HG02943 (cell line): ENCODE results near the gene NCMAP.
"Not testable (repeated sequence)": the region's sequence is repeated elsewhere in the genome, so short reads cannot be mapped to it uniquely, and the experiment has no call there.

Experiments
- ATAC-seq: cut with Tn5 transposase; IDR thresholded peaks from one replicate; pipeline ENCODE4 v1.9.1; 2021; ENCODE audit warnings: mild to moderate bottlenecking, low read depth, moderate library complexity; ENCODE audit not compliant: unreplicated experiment

Gene NCMAP

DNA sequence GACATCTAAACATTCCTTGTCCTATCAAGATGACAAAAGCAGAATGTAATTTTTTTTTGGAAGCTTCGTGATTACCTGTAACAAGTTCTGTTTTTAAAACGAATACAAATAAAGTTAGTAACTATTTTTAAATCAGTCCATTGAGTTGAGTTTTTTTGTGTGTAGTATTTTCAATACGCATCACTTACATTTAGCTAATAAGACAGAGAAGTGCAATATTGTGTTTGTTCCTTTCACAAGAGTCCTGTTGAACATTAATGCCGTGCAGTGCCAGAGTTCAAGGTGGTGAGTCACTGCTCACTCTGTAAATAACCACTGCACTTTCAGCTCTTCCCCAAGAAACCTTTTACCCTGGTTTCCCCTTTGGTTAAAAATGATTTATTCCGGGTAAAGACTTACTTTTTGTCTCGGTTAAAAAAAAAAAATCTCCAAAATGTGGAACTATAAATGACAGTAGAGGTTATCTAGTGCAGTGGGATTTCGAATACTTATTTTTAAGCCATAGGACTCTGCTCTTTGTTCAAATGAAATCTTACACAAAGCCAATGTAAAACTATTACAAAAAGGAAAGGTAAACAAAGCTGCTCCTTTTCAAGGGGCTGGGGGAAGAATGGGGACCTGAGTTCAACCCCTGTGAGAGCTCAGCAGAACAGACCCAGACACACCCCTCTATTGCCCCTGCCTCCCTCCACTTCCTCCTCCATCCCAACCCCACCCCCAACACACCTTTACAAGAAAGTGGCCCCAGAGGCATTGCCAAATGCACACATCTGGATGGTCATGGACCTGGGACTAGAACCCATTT, 14.8 kb upstream of the NCMAP start:
- no peak for ATAC-seq

- ATAC-seq: no peak
Measured at GRCh38 chr1:24541711-24542346, 14.1 kb upstream of the NCMAP start.

DNA sequence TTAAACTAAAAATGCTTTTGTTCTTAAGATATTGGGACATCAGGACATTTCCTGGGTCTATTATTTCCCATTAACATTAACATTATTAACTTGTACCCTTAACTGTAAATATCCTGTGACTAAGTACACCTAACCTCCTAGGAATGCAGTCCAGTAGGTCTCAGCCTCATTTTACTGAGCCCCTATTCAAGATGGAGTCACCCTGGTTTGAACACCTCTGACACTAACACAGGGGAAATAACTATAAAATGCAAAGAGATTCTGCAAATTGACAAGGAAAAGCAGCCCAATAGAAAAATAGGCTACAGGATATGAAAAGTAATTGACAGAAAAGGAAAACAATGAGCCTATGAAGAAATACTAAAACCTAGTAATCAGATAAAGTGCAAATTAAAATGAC, 11.6 kb upstream of the NCMAP start:
- no peak for ATAC-seq

DNA sequence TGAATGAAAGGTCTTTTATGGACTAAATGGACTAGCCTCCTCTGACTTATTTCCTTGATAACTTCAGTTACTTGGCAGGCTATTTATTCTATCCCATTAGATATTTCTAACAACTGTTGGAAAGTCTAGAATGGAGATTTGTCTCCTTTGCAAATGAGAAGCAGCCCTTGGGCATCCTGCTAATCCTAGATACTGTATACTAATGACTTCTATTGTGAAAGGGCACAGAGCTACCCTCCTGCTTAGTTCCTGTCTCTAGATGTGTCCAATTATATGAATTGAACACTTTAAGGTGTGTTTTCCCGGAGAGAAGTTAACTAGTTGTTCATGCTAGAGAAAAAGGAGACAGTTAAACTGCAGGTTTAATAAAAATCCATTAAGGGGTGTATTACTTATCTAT, 10.2 kb upstream of the NCMAP start:
- no peak for ATAC-seq

DNA sequence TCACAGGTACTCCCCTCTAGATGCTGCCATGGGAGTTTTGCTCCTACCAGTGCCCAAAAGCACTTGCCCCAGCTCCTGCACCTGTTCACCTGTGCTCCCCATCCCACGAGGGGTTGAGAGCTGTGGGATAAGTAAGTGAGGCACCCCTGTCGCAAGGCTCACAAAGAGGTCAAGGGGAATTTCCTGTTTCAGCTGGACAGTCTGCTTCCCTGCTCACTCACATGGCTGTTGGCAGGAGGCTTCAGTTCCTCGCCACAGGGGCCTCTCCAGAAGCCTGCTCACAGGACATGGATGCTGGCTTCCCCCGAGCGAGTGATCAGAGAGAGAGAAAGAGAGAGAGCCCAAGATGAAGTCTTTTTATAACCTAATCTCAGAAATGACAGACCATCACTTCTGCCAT, 8.7 kb upstream of the NCMAP start:
- ATAC-seq: no peak

DNA sequence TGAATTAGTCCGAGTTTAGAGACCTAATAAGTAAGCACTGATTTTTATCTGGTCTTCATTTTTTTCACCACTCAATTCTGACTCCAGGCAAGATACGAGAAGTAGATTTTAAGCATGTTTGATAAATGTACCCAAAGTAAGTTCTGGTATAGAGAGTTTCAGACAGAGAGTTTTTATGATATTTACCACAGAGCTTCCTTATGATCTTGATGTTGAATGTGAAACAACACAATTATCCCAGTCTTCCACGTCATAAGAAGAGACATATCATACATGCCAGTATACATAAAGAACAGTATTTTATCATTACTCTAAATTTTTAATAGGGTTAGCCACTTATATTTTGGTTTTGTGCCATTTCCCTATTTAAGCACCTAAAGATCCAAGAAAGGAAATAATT, 7.8 kb upstream of the NCMAP start:
- no peak for ATAC-seq

DNA sequence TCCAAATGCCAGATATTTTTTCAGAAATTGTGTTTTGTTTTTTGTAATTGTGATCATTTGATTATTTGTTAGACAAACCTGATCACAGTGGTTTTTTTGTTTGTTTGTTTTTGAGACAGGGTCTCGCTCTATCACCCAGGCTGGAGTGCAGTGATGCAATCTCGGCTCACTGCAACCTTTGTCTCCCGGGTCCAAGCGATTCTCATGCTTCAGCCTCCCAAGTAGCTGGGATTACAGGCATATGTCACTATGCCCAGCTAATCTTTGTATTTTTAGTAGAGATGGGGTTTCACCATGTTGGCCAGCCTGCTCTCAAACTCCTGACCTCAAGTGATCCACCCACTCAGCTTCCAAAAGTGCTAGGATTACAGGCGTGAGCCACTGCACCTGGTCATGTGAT, 6.7 kb upstream of the NCMAP start:
- not testable (repeated sequence) for ATAC-seq

- no peak for ATAC-seq
Measured at GRCh38 chr1:24551290-24551959, 4.5 kb upstream of the NCMAP start.

GRCh38 chr1:24551960-24552571, 3.8 kb upstream of the NCMAP start:
- ATAC-seq: no peak

DNA sequence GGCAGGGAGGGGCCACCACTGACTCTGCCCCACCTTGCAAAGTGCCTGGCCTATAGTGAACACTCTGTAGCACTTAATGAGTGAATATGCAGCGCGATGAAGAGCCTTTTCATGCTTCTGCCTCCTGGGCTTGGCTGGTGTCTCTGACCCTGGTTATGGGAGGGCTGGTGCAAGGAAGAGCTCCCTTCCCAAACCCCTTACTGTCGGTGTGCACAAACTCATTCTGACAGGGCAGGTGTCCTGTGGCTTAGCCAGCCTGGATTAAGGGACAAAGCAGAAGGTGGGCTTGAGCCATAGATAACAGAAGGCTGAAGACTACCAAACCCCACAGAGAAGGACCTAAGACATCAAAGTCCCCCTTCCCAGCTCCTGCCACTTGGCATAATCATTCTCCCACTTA, 2.0 kb upstream of the NCMAP start:
- ATAC-seq: no peak

- no peak for ATAC-seq
Measured at GRCh38 chr1:24554714-24555113, 1.2 kb upstream of the NCMAP start.

DNA sequence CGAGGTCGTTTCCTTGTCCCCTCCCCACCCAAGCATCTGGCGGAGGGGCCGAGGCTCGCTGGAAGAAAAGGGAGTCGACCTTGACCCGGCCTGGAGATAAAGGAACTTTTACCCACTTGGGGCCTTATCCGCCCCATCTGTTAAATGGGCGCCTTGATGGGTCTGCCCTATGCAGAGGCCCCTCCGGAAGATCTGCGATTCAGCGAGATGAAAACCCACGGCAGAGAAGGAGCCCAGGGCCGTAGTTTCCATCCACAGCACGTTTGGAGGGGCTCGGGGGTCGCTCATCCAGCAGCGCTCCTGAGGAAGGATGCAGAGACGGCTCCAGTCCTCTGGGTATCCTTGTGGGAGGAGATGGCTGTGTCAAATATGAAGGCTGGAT, 518 bp downstream of the NCMAP start:
- ATAC-seq: no peak

- ATAC-seq: no peak
Measured at GRCh38 chr1:24557220-24557619, 1.3 kb downstream of the NCMAP start.

DNA sequence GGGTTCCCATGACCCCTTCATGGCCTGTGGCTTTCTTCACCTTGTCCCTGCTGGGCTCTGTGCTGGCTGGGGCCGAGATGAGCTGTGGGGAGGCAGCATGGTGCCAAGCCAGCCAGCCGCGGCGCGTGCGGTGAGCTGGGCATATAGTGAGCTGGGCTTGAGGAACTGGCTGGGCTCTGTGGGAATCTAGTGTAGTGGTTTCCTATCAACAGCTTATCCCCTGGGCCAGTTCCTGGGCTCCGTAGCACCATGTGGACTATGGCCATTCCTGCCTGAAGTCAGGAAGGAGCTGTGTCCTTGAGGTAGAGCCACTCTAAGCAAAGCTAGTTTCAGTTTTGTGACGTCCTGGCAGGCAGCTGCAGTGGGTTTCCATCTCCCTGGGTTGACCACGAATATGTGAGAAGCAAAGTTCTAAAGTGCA, 1.8 kb downstream of the NCMAP start:
- no peak for ATAC-seq

DNA sequence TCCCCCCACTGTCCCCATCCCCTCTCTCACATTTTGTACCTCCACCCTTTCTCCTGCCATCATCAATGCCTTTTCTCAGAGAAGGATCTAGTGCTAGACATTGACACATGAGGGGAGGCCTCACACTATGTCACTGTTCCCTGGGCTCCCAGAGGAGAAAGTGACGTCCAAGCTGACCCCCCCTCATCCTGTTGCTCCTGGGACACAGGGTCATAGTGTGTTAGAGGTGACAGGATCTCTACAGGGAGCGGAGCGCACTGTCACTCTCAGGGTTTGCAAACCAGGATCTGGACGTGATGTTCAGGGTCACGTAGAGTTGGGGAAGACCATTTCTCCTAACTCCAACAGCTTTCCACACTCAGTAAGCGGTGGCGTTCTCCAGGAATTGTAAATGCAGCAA, 2.6 kb downstream of the NCMAP start:
- ATAC-seq: no peak

GRCh38 chr1:24558902-24559791, 3.3 kb downstream of the NCMAP start:
- no peak for ATAC-seq

GRCh38 chr1:24560361-24560760, 4.5 kb downstream of the NCMAP start:
- ATAC-seq: no peak

GRCh38 chr1:24562625-24563024, 6.7 kb downstream of the NCMAP start:
- no peak for ATAC-seq

- no peak for ATAC-seq
Measured at GRCh38 chr1:24564695-24565094, 8.8 kb downstream of the NCMAP start.

DNA sequence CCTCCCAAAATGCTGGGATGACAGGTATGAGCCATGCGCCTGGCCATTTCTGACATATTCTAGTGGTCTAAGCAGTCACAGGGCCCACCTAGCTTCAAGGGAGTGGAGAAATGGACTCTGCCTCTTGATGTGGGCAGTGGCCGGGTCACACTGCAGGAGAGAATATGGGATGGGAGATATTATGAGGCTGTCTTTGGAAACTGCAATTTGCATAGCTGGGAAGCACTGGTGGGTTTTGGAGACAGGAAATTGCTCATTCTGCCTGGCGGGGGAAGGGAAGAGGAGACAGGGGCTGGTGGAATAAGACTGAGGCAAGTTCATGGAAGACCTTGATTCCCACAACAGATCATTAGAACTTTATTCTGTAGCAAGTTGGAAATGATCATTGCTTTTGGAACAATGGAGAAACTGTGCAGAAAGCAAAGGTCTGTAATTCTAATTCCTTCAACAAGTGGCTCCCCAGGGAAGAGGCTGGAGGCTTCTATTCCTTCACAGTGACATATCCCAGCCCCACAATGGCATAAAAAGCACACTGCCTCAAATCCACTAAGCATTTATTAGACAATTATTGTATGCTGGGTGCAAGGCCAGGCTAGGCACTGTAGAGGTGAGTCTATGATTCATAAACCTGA, 10.5 kb downstream of the NCMAP start:
- no peak for ATAC-seq
